ENCODE data around the gene SPARCL1. TPM values are rescaled to one million over a fixed set of nuclear protein-coding genes. Genes with fewer than 3 reads are reported as not detected.
"Not testable (repeated sequence)": the region's sequence is repeated elsewhere in the genome, so short reads cannot be mapped to it uniquely, and the experiment has no call there.

The SPARCL1 gene
- total and polyA plus RNA-seq, 4 donors, result 93.2 to 486 (median 358) TPM

DNA sequence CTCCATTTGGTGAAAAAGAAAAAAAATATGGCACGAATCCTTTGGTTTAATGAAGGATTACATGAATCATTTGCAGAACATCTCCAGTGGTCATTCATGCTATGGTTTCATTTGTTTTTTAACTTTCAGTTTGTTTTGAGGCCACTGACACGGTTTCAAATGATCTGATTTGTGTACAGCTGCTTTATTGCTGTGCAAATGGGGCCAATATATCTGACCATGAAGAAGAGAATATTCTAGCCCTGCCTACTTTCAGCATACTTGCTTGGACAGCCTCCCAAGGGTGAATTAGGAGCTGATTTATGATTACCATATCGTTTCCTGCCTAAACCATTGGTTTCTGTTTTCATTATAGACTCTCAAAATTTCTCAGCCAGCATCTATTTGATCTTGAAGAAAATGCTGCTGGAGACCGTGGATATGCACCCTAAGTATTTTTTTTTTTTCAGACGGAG is 30.7 kb downstream of the SPARCL1 start:
- Histone ChIP-seq H3K9ac (ENCODE audit: insufficient read depth in 1 of 2, low read length in 2 of 2) (peak overlapping the region in 1 of 2 donors; percentile 51), H3K9me3 (ENCODE audit: control insufficient read depth in 4 of 4, insufficient read depth in 3 of 4, low read length in 3 of 4) (peaks cover 0 to 2% (median 0%) of the 10 kb centered on the region in 4 donors), H3K27ac (ENCODE audit: low read depth in 1 of 2, low read length in 1 of 2) (no peak overlapping the region), H3K36me3 (ENCODE audit: control insufficient read depth in 4 of 4, insufficient read depth in 4 of 4, low read length in 4 of 4) (peaks cover 10 to 18% (median 14%) of the 10 kb centered on the region in 4 donors), H3K27me3 (ENCODE audit: control insufficient read depth in 3 of 3, insufficient read depth in 3 of 3, low read length in 2 of 3) (no peaks in the 10 kb centered on the region), H3K4me1 (ENCODE audit: control insufficient read depth in 5 of 5, insufficient read depth in 5 of 5, low read length in 5 of 5) (peaks cover 2 to 35% (median 9%) of the 10 kb centered on the region in 5 donors), H3K4me3 (no peak overlapping the region)
- ATAC-seq (ENCODE audit: insufficient read depth, low FRiP score) (no peak), DNase-seq (peak in 2 of 3 donors; percentile 78 to 87)
- TF ChIP-seq, protein P1, sequence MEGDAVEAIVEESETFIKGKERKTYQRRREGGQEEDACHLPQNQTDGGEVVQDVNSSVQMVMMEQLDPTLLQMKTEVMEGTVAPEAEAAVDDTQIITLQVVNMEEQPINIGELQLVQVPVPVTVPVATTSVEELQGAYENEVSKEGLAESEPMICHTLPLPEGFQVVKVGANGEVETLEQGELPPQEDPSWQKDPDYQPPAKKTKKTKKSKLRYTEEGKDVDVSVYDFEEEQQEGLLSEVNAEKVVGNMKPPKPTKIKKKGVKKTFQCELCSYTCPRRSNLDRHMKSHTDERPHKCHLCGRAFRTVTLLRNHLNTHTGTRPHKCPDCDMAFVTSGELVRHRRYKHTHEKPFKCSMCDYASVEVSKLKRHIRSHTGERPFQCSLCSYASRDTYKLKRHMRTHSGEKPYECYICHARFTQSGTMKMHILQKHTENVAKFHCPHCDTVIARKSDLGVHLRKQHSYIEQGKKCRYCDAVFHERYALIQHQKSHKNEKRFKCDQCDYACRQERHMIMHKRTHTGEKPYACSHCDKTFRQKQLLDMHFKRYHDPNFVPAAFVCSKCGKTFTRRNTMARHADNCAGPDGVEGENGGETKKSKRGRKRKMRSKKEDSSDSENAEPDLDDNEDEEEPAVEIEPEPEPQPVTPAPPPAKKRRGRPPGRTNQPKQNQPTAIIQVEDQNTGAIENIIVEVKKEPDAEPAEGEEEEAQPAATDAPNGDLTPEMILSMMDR (IDR thresholded peaks at IDR 0.05; ENCODE audit: control extremely low read depth, extremely low read depth), result no peak
- WGBS, 2 donors, result 37 to 42% methylated on average over 5 of the region's 5 CpGs

DNA sequence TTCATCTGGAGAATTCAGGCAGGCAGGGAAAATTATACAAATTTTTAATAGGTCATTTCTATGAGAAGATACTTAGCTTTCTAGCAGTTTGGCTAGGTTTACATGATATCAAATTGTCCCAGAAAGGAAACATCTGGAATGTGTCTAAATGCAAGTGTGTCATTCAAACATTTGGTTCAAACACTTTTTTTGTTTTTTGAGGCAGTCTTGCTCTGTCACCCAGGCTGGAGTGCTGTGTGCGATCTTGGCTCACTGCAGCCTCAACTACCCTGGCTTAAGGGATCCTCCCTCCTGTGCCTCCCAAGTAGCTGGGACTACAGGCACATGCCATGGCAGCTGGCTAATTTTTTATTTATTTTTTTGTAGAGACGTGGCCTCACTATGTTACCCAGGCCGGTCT is 31.6 kb downstream of the SPARCL1 start:
- H3K27ac ChIP-seq (ENCODE audit: low read depth in 1 of 2, low read length in 1 of 2), result peak overlapping the region; percentile 40 to 53
- WGBS, 2 donors, result 80 to 94% methylated on average over 3 of the region's 3 CpGs
- DNase-seq (peak; percentile 66 to 89 (median 82)), ATAC-seq (ENCODE audit: insufficient read depth, low FRiP score) (no peak)
- H3K4me3 ChIP-seq, result no peak overlapping the region
- H3K9ac ChIP-seq (ENCODE audit: insufficient read depth in 1 of 2, low read length in 2 of 2), result no peak overlapping the region
- H3K27me3 ChIP-seq (ENCODE audit: control insufficient read depth in 3 of 3, insufficient read depth in 3 of 3, low read length in 2 of 3), result no peaks in the 10 kb centered on the region
- peaks cover 2 to 28% (median 11%) of the 10 kb centered on the region in 5 donors for H3K4me1 ChIP-seq (ENCODE audit: control insufficient read depth in 5 of 5, insufficient read depth in 5 of 5, low read length in 5 of 5)
- TF ChIP-seq, protein P1 (IDR thresholded peaks at IDR 0.05; ENCODE audit: control extremely low read depth, extremely low read depth), result no peak
- peaks cover 0 to 3% (median 0%) of the 10 kb centered on the region in 4 donors for H3K9me3 ChIP-seq (ENCODE audit: control insufficient read depth in 4 of 4, insufficient read depth in 3 of 4, low read length in 3 of 4)
- H3K36me3 ChIP-seq (ENCODE audit: control insufficient read depth in 4 of 4, insufficient read depth in 4 of 4, low read length in 4 of 4), result peaks cover 13 to 27% (median 20%) of the 10 kb centered on the region in 4 donors

DNA sequence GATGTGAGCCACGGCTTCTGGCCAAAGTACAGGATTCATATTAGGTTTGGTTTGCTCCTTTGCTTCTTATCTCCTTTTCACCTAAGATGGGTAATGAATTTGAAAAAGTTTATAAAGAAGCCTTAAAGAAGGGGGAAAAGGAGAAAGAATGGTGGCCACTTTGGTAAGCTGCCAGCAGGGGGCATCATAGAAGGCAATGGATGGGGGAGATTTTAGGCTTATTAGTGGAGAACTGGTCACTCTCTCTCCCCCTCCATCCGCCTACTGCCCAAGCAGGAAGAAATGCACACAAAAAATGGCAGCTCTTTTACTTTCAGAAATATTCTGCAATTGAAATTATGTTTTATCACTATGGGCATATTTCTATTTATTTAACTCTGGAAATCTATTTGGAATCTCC is 32.0 kb downstream of the SPARCL1 start:
- no peaks in the 10 kb centered on the region for H3K27me3 ChIP-seq (ENCODE audit: control insufficient read depth in 3 of 3, insufficient read depth in 3 of 3, low read length in 2 of 3)
- no peak for ATAC-seq (ENCODE audit: insufficient read depth, low FRiP score)
- H3K4me3 ChIP-seq, result no peak overlapping the region
- no peak overlapping the region for H3K9ac ChIP-seq (ENCODE audit: insufficient read depth in 1 of 2, low read length in 2 of 2)
- peaks cover 0 to 3% (median 0%) of the 10 kb centered on the region in 4 donors for H3K9me3 ChIP-seq (ENCODE audit: control insufficient read depth in 4 of 4, insufficient read depth in 3 of 4, low read length in 3 of 4)
- DNase-seq, result peak in 1 of 3 donors; percentile 55
- TF ChIP-seq, protein P1 (IDR thresholded peaks at IDR 0.05; ENCODE audit: control extremely low read depth, extremely low read depth), result no peak
- H3K4me1 ChIP-seq (ENCODE audit: control insufficient read depth in 5 of 5, insufficient read depth in 5 of 5, low read length in 5 of 5), result peaks cover under 1 to 24% (median 12%) of the 10 kb centered on the region in 5 donors
- H3K36me3 ChIP-seq (ENCODE audit: control insufficient read depth in 4 of 4, insufficient read depth in 4 of 4, low read length in 4 of 4), result peaks cover 13 to 27% (median 21%) of the 10 kb centered on the region in 4 donors
- no peak overlapping the region for H3K27ac ChIP-seq (ENCODE audit: low read depth in 1 of 2, low read length in 1 of 2)
- WGBS, 2 donors, result 90 to 95% methylated on average over 2 of the region's 2 CpGs

DNA sequence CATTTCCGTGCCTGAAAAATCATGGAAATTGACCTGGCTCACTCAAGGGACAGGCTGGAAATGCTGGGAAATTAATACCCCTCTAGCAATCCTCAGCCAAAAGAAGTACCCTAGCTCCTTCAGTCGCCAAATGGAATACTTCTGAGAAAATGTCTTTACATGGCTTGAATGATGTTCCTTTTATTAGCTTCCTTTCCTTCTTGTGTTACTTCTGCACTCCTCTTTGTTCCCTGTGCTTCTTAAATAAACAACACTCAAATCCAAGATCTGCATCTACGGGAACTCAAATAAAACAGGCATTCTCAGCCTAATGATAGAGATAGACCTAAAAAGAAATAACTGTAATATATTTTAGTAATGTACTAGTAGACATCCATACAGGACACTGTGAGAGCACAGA is 36.1 kb downstream of the SPARCL1 start:
- no peak for DNase-seq
- peaks cover 19 to 61% (median 43%) of the 10 kb centered on the region in 4 donors for H3K36me3 ChIP-seq (ENCODE audit: control insufficient read depth in 4 of 4, insufficient read depth in 4 of 4, low read length in 4 of 4)
- peak overlapping the region in 1 of 2 donors; percentile 33 for H3K27ac ChIP-seq (ENCODE audit: low read depth in 1 of 2, low read length in 1 of 2)
- WGBS, 2 donors, result 71 to 76% methylated on average over 3 of the region's 3 CpGs
- no peak overlapping the region for H3K9ac ChIP-seq (ENCODE audit: insufficient read depth in 1 of 2, low read length in 2 of 2)
- no peak for ATAC-seq (ENCODE audit: insufficient read depth, low FRiP score)
- no peak overlapping the region for H3K4me3 ChIP-seq
- H3K4me1 ChIP-seq (ENCODE audit: control insufficient read depth in 5 of 5, insufficient read depth in 5 of 5, low read length in 5 of 5), result peaks cover 0 to 16% (median 7%) of the 10 kb centered on the region in 5 donors
- H3K9me3 ChIP-seq (ENCODE audit: control insufficient read depth in 4 of 4, insufficient read depth in 3 of 4, low read length in 3 of 4), result peaks cover 0 to 10% (median 5%) of the 10 kb centered on the region in 4 donors
- H3K27me3 ChIP-seq (ENCODE audit: control insufficient read depth in 3 of 3, insufficient read depth in 3 of 3, low read length in 2 of 3), result no peaks in the 10 kb centered on the region
- TF ChIP-seq, protein P1 (IDR thresholded peaks at IDR 0.05; ENCODE audit: control extremely low read depth, extremely low read depth), result no peak

DNA sequence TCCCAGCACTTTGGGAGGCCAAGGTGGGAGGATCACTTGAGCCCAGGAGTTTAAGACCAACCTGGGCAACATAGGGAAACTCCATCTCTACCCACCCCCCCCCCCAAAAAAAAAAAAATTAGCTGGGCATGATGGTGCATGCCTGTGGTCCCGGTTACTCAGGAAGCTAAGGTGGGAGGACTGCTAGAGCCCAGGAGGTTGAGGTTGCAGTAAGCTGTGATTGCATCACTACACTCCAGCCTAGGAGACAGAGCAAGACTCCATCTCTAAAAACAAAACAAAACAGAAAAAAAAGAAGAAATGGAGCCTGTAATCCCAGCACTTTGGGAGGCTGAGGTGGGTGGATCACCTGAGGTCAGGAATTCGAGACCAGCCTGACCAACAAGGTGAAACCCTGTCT is 37.3 kb downstream of the SPARCL1 start:
- H3K4me1 ChIP-seq (ENCODE audit: control insufficient read depth in 5 of 5, insufficient read depth in 5 of 5, low read length in 5 of 5), result peaks cover 0 to 16% (median 6%) of the 10 kb centered on the region in 5 donors
- H3K9ac ChIP-seq (ENCODE audit: insufficient read depth in 1 of 2, low read length in 2 of 2); H3K27me3 ChIP-seq (ENCODE audit: control insufficient read depth in 3 of 3, insufficient read depth in 3 of 3, low read length in 2 of 3); H3K4me3 ChIP-seq; H3K27ac ChIP-seq (ENCODE audit: low read depth in 1 of 2, low read length in 1 of 2); DNase-seq; H3K9me3 ChIP-seq (ENCODE audit: control insufficient read depth in 4 of 4, insufficient read depth in 3 of 4, low read length in 3 of 4); ATAC-seq (ENCODE audit: insufficient read depth, low FRiP score): not testable (repeated sequence)
- peaks cover 19 to 65% (median 43%) of the 10 kb centered on the region in 4 donors for H3K36me3 ChIP-seq (ENCODE audit: control insufficient read depth in 4 of 4, insufficient read depth in 4 of 4, low read length in 4 of 4)
- 72 to 82% methylated on average over 2 of the region's 2 CpGs for WGBS, 2 donors
